PC-3 (cell line): ENCODE measurements around the gene RASL10A.

Experiments used
- EZH2 ChIP-seq: fragments of 300-600 bp; sonication (generic); IDR thresholded peaks from one replicate; pipeline ENCODE4 v1.6.1; 2017; ENCODE audit warnings: antibody characterized with exemption, mild to moderate bottlenecking, low read length; ENCODE audit not compliant: unreplicated experiment
- EZH2phosphoT487 ChIP-seq: fragments of 300-600 bp; sonication (generic); IDR thresholded peaks from 2 replicates; pipeline ENCODE4 v1.6.1; 2018; ENCODE audit warnings: mild to moderate bottlenecking, antibody characterized with exemption, low read length, borderline replicate concordance
- TF ChIP-seq, protein P1 (sequence below): fragments of 300-600 bp; sonication (generic); conservative IDR thresholded peaks from 2 replicates; pipeline ENCODE4 v1.5.1; 2017; ENCODE audit warnings: antibody characterized with exemption, low read depth, mild to moderate bottlenecking, low read length

- TF ChIP-seq EZH2 (no peak), EZH2phosphoT487 (no peak)
- TF ChIP-seq, protein P1, sequence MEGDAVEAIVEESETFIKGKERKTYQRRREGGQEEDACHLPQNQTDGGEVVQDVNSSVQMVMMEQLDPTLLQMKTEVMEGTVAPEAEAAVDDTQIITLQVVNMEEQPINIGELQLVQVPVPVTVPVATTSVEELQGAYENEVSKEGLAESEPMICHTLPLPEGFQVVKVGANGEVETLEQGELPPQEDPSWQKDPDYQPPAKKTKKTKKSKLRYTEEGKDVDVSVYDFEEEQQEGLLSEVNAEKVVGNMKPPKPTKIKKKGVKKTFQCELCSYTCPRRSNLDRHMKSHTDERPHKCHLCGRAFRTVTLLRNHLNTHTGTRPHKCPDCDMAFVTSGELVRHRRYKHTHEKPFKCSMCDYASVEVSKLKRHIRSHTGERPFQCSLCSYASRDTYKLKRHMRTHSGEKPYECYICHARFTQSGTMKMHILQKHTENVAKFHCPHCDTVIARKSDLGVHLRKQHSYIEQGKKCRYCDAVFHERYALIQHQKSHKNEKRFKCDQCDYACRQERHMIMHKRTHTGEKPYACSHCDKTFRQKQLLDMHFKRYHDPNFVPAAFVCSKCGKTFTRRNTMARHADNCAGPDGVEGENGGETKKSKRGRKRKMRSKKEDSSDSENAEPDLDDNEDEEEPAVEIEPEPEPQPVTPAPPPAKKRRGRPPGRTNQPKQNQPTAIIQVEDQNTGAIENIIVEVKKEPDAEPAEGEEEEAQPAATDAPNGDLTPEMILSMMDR, result no peak
These were observed 7.8 kb downstream of the RASL10A start for GRCh38 chr22:29307596-29308147.
